NCI-H128 (cell line): ENCODE results near the gene ACO2.
A peak's percentile ranks its signal among the peaks of the same experiment; 100 is the strongest.
"Not testable (repeated sequence)": the region's sequence is repeated elsewhere in the genome, so short reads cannot be mapped to it uniquely, and the experiment has no call there.

Experiments used
- DNase-seq: peaks from one replicate; lab custom pipeline; 2025; ENCODE audit not compliant: unreplicated experiment; lab: John Stamatoyannopoulos, UW

Gene ACO2

GRCh38 chr22:41539146-41540005 lies 70.5 kb downstream of the ACO2 start:
- no peak for DNase-seq

GRCh38 chr22:41540006-41540315 lies 71.0 kb downstream of the ACO2 start:
- DNase-seq, result no peak

- no peak for DNase-seq
Observed at GRCh38 chr22:41540365-41540764, 71.4 kb downstream of the ACO2 start.

GRCh38 chr22:41541484-41541883 lies 72.6 kb downstream of the ACO2 start:
- DNase-seq, result no peak

- DNase-seq, result no peak
Observed at GRCh38 chr22:41542224-41542623, 73.3 kb downstream of the ACO2 start.

- peak; percentile 87 for DNase-seq
Observed at GRCh38 chr22:41543854-41544670, 75.1 kb downstream of the ACO2 start, which contains the start of gene POLR3H. Gene POLR3H (minus strand): TSS chr22:41544470. CDS start chr22:41544101, 369 bp downstream.

GRCh38 chr22:41544671-41545476 lies 76.0 kb downstream of the ACO2 start:
- no peak for DNase-seq

GRCh38 chr22:41548830-41549211 lies 79.9 kb downstream of the ACO2 start:
- no peak for DNase-seq

GRCh38 chr22:41550952-41551491 lies 82.1 kb downstream of the ACO2 start:
- DNase-seq, result no peak

GRCh38 chr22:41551877-41552582 lies 83.1 kb downstream of the ACO2 start:
- no peak for DNase-seq

GRCh38 chr22:41555325-41555982 lies 86.5 kb downstream of the ACO2 start:
- DNase-seq, result no peak

- no peak for DNase-seq
Observed at GRCh38 chr22:41556561-41556960, 87.6 kb downstream of the ACO2 start.

GRCh38 chr22:41557401-41558240 lies 88.7 kb downstream of the ACO2 start:
- no peak for DNase-seq

- DNase-seq, result not testable (repeated sequence)
Observed at GRCh38 chr22:41558241-41558630, 89.3 kb downstream of the ACO2 start.

- DNase-seq, result no peak
Observed at GRCh38 chr22:41560095-41560471, 91.2 kb downstream of the ACO2 start.

GRCh38 chr22:41561335-41561734 lies 92.4 kb downstream of the ACO2 start:
- DNase-seq, result no peak

GRCh38 chr22:41561788-41562187 lies 92.9 kb downstream of the ACO2 start:
- no peak for DNase-seq

- no peak for DNase-seq
Observed at GRCh38 chr22:41562461-41562860, 93.5 kb downstream of the ACO2 start.

- DNase-seq, result no peak
Observed at GRCh38 chr22:41563051-41563711, 94.3 kb downstream of the ACO2 start.
